HS-27A (cell line): ENCODE measurements around the gene MRFAP1L1.
"Not testable (repeated sequence)": the region's sequence is repeated elsewhere in the genome, so short reads cannot be mapped to it uniquely, and the experiment has no call there.

Source experiments
- DNase-seq: peaks from one replicate; pipeline ENCODE4 v3.0.0-alpha.2; 2012; ENCODE audit warnings: low read depth, missing footprints

MRFAP1L1 gene

GRCh38 chr4:6734165-6734786 is 24.6 kb upstream of the MRFAP1L1 start:
- DNase-seq: no peak

GRCh38 chr4:6733358-6734164 is 23.9 kb upstream of the MRFAP1L1 start:
- no peak for DNase-seq

GRCh38 chr4:6732441-6733357 is 23.0 kb upstream of the MRFAP1L1 start:
- no peak for DNase-seq

GRCh38 chr4:6731780-6732179 is 22.1 kb upstream of the MRFAP1L1 start:
- DNase-seq: no peak

- DNase-seq: no peak
Observed at GRCh38 chr4:6731318-6731675, 21.6 kb upstream of the MRFAP1L1 start.

GRCh38 chr4:6730603-6731317 is 21.1 kb upstream of the MRFAP1L1 start:
- no peak for DNase-seq

GRCh38 chr4:6728320-6729029 is 18.8 kb upstream of the MRFAP1L1 start:
- DNase-seq: no peak

- DNase-seq: no peak
Observed at GRCh38 chr4:6727943-6728250, 18.2 kb upstream of the MRFAP1L1 start.

- no peak for DNase-seq
Observed at GRCh38 chr4:6727081-6727942, 17.6 kb upstream of the MRFAP1L1 start.

- DNase-seq: not testable (repeated sequence)
Observed at GRCh38 chr4:6725427-6725961, 15.8 kb upstream of the MRFAP1L1 start.

GRCh38 chr4:6724421-6725111 is 14.9 kb upstream of the MRFAP1L1 start:
- no peak for DNase-seq

GRCh38 chr4:6723851-6724250 is 14.2 kb upstream of the MRFAP1L1 start:
- DNase-seq: no peak

GRCh38 chr4:6722891-6723290 is 13.2 kb upstream of the MRFAP1L1 start:
- DNase-seq: no peak

- DNase-seq: no peak
Observed at GRCh38 chr4:6721121-6721520, 11.5 kb upstream of the MRFAP1L1 start.

- no peak for DNase-seq
Observed at GRCh38 chr4:6720202-6720699, 10.6 kb upstream of the MRFAP1L1 start.

GRCh38 chr4:6719611-6720179 is 10.0 kb upstream of the MRFAP1L1 start:
- DNase-seq: no peak

- no peak for DNase-seq
Observed at GRCh38 chr4:6718932-6719610, 9.4 kb upstream of the MRFAP1L1 start.

GRCh38 chr4:6716958-6717655 is 7.4 kb upstream of the MRFAP1L1 start:
- no peak for DNase-seq
